ENCODE results near the gene GABRR2.
"Not testable (repeated sequence)": the region's sequence is repeated elsewhere in the genome, so short reads cannot be mapped to it uniquely, and the experiment has no call there.

The GABRR2 gene

DNA sequence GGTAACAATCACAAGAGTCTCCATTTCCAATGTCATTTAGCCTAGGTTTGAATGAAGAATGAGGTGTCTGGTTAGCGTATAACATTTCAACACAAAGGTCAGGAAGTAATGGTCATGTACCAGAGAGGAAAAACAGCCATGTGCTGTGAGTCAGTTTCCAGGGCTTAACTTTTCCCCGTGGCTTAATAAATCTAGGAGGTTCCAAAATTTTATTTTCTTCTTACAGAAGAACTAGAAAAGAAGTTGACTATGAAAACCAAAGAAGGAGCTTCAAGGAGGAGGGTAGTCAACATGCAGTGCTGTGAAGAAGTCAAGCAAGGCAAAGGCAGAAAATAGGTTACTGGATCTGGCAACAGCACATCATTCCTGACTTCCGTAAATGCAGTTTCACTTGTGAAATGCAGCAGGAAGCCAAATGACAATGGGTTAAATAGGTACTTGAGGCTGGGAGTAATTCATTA, 8.4 kb upstream of the GABRR2 start:
- DNase-seq = peak; percentile 87

DNA sequence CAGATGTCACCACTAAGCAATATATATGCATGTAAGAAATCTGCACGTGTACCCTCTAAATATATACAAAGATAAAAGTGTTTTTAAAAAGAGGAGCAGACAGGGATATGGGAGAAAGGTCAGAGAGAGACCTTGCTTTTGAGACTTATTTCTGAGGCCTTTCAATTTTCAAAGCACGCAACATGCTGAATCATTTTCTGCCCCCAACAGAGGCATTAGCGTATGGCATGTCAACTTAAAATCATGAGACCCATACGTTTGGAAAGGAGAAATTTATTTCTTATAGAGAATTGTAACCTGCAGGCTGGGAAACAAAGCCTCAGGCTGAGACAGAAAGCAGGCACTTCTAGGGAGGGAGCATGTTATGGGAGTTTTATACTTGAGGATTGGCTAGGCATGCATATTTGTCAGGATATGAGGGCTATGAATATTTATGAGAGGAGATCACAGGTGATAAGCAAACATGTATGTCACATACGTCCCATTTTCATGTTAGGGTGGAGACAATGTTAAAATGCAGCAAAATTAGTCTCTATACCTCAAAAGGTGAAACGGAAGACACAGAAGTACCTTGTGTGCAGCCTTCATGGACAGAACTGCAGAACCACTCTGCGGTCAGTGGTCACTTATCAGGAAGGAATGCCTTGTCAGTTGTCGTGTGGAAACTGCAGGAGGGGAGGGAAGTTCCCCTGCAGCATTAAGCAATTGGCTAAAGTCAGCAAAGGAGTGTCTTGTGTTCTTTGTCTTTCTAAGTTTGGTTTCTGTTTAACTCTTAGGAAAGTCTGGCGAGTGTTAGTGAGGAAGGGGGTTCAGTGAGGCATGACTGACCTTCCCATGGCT, 6.3 kb upstream of the GABRR2 start:
- DNase-seq = peak; percentile 92

DNA sequence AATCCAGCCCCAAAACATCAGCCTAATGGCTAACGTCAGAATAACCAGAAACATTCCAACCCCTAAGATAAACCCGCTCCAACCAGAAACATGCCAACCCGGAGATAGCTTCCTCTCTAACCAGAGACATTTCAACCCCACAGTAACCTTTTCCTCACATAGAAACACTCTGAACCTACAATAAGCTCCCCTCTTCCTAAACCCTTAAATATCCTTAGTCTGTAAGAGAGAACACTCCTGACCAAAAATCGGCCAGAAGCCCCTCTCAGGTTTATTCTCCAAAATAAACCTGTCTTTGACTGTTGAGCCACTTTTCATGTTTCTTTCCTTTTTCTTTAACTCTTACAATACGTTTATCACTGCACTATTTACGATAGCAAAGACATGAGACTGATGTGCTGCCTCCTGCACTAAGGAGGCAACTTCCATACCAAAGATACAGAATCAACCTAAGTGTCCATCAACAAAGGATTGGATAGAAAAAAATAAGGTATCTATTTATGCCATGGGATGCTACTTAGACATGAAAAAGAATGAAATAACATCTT, 5.0 kb upstream of the GABRR2 start:
- DNase-seq = no peak

DNA sequence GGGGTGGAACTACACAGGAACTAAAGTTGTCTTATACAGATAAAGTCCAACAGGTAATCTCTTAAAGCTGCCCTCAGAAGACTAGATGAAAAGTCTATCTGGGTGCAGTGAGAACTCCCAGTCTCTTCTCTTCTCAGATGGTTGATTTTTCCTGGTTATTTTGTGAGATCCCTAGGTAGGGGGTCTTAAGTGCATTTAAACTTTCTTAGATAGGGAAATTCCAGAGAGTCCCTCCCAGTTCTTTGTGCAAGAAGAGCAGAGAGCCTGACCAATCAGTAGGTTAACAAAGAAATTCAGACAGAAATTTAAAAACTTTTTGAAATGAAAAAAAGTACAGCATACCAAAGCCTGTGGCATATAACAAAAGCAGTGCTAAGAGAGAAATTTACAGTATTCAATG, 2.0 kb upstream of the GABRR2 start:
- DNase-seq = no peak

DNA sequence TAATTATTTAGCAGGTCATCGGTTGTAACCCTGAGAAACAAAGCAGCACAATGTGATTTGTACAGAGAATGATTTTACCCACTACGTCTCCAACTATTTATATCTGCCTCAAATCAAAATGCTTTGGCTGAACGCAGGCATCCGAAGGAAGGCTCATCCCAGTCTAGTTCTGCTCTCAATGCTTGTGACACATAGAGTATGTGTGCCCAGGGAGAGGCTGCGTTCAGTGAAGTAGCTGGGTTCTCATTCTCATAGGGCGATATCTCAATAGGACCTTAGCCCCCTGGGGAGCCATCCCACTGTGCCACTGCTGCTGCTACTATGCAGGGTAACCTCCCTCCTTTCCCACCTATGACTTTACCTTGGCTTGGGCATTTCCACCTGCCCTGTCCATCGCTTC, 407 bp downstream of the GABRR2 start:
- DNase-seq = no peak

DNA sequence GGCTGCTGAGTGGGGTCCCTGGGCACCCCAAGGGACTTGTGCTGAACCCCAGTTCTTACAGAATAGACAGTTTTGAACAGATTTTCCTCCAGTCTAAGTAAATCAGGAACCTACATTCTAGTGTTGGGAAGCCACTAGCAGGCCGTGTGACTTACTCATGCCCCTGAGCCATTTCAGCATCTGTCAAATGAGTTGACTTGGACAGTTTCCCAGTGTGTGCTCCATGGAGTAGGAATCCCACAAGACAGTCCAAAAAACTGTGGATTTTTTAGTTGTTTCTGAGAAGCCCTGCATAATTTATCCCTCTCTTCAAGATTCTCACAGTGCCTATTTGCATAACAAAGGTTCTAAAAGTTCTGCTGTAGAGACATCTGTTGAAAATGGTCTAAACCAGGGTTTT, 2.1 kb downstream of the GABRR2 start:
- no peak for DNase-seq

DNA sequence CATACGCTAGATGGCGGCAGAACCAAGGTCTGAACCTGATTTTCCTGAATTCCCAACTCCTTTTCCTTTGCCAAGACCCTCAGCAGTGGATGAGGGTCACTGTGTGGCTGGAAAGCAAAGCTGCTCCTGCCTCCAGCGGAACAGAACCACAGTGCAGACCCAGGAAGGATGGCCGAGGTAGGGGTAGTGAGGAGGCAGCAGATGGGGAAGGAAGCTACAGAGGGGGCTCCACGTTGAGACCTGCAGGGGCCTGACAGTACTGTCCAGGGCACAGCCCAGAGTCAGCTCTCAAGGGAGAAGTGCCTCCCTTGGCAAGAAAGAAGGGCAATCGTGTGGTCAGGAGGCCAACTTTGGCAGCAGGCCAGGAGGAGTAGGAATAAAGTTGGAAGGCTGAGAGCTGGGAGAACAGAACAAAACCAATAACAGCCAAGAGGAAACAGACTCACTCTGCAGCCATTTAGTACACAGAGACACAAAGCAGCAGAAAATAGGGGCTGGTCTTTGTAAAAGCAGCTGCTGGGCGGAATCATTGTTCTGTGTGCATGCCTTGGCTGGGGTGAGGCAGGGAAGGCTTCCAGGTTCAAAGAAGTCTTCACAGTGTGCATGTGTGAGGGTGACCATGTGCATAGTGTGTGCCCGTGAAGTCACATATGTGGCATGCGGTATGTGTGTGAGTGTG, 3.1 kb downstream of the GABRR2 start:
- DNase-seq = peak; percentile 23

DNA sequence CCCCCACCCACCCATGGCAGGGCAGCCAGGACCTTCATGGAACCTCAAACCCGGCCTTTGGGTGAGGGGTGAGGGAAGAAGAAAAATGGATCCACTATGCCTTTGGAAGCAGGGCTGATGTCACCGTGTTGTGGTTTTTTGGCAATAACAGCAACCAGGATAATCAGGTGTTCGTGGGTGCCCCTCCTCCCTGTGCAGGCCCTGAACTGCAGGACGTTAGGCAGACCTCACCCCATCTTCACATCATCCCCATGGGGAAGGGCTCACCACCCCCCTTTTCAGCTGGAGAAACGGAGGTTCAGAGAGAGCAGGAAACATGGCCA, 3.6 kb downstream of the GABRR2 start:
- DNase-seq = no peak

DNA sequence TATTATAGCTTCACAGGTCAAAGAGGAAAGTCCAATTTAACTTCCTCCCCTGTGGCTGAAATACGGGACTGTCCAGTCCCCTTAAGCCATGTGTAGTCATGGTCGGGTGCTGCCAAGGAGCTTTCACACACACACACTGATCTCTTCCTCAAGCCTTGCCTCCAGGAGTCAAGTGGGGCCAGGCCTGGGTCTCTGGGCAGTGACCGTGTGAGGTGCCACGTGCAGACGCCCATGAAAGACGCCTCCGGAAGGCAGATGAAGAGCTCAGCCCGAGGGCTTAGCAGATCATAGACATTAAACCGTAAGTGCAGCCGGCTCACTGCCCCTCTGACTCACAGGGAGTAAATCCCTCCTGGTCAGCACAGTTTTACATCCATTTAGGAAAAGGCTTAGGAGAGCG, 4.2 kb downstream of the GABRR2 start:
- peak; percentile 19 for DNase-seq

DNA sequence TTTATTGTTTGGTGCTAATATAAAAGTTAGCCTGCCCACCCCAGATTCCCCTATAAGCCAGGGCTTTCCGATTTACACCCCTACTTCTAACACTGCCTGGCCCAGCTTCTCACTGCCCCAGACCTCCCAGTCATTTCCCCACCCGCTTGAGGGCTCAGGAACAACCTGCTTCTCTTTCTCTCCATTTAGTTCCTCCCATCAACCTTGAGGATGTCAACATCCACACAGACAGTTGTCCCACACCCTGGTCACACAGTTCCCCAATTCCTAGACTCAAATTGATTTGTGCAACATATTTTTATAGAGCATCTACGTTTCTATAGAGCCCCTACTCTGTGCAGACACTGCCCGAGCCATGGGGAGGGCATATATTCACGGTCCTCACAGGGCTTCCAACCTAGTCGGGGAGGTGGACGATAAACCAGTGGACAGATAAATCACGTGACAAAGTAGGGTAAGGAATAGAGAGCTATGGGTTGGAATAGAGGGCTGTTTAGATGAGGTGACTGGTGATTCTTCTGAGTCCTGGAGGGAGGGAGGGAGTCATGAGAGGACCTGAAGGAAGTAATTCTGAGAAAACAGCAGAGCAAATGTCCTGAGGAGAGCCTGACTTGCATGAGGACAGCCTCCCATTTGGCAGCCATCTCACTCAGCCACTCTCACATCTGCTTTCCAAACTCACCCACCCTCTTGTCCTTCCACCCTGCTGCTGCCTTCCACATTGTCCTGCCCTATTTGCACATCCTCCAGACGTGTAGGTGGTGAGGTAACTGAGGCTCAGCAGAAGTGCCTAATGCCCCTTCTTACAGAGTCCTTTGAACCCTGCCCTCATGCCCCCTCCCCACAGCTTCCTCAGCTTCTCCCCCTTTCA, 6.3 kb downstream of the GABRR2 start:
- DNase-seq = peak; percentile 56

DNA sequence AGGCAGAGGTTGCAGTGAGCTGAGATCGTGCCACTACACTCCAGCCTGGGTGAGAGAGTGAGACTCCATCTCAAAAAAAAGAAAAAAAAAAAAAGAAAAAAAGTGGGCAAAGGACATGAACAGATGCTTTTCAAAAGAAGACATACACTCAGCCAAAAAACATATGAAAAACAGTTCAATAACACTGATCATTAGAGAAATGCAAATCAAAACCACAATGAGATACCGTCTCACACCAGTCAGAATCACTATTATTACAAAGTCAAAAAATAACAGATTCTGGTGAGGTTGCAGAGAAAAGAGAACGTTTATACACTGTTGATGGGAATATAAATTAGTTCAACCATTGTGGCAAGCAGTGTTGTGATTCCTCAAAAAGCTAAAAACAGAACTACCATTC, 10.6 kb downstream of the GABRR2 start:
- DNase-seq = not testable (repeated sequence)

DNA sequence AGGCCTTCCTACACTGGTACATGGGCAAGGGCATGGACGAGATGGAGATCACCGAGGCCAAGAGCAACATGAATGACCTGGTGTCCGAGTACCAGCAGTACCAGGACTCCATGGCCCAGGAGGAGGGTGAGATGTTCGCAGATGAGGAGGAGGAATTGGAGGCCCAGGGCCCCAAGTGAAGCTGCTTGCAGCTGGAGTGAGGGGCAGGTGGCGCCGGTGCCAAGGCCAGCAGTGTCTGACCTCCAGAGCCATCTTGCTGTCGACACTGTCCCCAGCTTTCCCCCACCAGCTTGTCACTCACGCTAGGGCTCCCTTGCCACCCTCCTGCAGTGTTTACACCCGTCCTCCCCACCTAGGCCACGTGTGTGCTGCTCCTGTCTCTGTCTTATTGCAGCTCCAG, 12.2 kb downstream of the GABRR2 start:
- DNase-seq = no peak

DNA sequence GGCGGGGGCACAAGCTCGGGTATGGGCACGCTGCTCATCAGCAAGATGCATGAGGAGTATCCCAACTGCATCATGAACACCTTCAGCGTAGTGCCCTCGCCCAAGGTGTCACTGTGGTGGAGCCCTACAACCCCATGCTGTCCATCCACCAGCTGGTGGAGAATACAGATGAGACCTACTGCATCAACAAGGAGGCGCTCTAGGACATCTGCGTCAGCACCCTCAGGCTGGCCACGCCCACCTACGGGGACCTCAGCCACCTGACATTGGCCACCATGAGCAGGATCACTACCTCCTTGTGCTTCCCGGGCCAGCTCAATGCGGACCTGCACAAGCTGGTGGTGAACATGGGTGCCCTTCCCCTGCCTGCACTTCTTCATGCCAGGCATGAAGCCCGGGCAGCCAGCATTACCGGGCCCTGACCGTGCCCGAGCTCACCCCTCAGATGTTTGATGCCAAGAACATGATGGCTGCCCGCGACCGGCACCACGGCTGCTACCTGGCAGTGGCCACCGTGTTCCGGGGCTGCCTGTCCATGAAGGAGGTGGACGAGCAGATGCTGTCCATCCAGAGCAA, 12.8 kb downstream of the GABRR2 start:
- DNase-seq = no peak

DNA sequence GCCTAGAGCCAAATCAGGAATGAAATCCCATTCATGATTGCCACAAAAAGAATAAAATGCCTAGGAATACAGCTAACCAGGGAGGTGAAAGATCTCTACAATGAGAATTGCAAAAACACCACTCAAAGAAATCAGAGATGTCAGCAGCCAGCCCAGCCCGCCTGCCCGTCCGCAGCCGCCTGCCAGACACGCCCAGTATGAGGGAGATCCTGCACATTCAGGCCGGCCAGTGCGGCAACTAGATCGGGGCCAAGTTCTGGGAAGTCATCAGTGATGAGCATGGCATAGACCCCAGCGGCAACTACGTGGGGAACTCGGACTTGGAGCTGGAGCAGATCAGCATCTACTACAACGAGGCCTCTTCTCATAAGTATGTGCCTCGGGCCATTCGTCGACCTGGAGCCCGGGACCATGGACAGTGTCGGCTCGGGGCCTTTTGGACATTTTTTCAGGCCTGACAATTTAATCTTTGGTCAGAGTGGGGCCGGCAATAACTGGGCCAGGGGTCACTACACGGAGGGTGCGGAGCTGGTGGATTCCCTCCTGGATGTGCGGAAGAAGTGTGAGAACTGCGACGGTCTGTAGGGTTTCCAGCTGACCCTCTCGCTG, 13.4 kb downstream of the GABRR2 start:
- no peak for DNase-seq

DNA sequence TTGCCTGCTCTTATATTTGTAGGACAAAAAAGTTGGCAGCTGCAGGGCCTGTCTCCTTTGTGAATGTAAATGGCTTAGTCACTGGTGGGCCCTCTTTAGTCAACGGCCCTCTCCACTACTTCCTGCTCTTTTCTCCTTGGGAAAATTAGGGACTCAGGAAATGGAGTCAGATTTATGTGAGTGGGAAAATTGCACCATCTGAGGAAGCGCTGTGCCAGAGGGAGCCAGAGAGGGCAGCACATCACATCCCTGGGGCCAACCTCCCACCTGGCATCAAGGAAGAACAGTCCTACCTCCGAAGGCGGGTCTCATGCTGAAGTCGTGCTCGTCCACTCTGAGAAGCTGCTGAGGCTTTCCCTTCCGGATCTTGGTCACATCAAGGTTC, 15.6 kb downstream of the GABRR2 start:
- DNase-seq = no peak

DNA sequence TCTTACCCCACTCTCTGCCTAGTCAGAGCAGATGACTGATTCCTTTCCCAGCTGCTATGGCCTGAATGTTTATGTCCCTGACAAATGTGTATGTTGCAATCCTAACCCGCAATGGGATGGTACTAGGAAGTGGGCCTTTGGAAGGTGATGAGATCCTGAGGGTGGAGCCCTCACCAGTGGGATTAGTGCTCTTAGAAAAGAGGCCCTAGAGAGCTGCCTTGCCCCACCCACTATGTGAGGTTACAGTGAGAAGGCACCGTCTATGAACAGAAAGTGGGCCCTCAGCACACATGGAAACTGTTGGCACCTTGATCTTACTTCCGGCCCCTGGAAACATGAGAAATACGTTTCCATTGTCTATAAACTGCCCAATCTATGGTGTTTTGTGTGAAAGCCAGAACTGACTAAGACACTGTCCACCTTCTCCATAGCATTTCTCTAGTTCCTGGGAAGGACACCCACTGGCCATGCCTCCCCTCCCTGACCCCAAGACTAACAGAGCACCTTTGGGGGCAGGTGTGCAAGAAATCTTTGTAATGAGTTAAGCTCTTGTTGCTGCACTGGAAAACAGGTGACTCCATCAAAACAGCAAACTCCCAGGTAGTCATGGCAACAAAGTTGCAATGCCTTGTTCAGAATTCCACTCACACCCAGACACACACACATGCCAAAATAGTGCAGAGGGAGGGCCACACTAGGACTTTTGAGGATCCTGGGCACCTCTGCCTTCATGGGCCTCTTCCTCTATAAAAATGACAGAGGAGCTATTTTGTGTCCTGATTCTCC, 16.2 kb downstream of the GABRR2 start:
- peak; percentile 97 for DNase-seq

DNA sequence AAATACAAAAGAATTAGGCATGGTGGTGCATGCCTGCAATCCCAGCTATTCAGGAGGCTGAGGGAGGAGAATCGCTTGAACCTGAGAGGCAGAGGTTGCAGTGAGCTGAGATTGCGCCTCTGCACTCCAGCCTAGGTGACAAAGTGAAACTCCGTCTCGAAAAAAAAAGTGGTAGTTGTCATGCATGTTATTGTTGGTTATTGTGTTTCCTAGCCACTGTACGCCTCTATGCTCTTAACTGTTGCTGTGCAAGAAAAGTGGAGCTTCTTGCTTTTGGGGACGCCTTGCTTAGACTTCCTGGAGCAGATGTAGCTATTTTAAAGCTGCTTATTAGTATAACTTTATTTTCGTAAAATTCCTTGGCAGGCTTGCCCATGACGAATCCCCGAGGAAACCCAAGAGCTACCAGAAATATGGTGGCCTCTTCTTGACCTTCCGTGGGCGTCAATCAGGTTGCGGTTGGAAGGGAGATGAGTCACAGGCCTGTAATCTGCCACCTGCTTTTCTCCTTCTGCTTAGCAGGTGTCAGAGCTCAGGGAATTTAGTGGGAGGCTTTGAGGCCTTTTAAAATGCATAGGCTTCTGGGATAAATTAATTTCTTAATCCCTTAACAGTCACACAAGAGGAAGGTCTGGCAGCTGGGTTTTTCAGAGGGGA, 17.3 kb downstream of the GABRR2 start:
- peak; percentile 88 for DNase-seq

DNA sequence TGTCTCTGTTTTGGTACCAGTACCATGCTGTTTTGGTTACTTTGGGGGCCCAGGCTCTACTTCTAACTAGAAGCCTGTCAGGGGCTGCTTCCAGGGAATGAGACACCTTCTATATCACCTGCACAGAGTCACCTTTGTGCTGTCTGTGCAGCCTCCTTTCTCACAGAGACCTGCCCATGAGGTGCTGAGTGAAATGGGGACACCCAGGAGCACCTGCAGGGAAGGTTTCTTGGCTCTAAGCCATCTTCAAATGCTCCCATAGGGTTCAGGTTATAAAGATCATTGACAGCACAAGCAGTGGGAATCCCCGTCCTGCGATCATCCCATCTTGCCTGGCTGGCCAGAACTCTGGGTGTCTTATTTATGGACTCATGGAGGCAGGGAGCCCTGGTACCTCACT, 19.1 kb downstream of the GABRR2 start:
- DNase-seq = no peak

DNA sequence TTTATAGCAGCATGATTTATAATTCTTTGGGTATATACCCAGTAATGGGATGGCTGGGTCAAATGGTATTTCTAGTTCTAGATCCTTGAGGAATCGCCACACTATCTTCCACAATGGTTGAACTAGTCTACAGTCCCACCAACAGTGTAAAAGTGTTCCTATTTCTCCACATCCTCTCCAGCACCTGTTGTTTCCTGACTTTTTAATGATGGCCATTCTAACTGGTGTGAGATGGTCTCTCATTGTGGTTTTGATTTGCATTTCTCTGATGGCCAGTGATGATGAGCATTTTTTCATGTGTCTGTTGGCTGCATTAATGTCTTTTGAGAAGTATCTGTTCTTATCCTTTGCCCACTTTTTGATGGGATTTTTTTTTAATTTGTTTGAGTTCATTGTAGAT, 20.0 kb downstream of the GABRR2 start:
- DNase-seq = not testable (repeated sequence)

DNA sequence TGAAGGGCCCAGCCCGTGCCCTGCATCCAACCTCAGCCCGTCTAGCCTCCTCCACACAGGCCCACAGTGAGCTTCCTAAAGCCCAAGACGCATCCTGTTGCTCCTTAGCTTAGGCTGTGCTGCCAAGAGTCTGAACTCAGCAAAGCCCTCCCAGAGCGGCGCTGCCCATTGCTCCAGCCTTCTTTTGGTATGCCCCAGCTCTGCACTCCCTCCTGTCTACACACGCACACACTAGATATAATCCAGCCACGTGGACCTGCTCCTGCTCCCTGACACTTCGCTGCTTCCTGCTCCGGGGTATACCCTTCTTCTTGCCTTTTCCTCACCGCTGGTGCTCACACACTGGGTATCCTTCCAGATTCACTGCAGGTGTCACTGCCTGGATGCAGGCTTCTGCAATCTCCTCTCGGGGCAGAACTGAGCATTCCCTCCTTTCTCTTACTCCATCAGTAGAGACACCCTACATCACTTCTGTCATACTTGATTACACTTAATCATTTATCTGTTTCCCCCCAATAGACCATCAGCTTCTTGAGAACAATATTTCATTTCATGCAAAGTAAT, 23.8 kb downstream of the GABRR2 start:
- no peak for DNase-seq

Data from MV-4-11 (cell line).